Tibial nerve (tissue), 4 donors: Measurements from ENCODE around the gene PNPLA6.

Experiments used
- EP300 ChIP-seq, 2 donors: sonication (generic); formaldehyde crosslinking; IDR thresholded peaks; one replicate each; pipeline ENCODE4 v1.6.1; 2017; ENCODE audit warnings: antibody characterized with exemption in 2 of 2, mild to moderate bottlenecking in 1 of 2
- TF ChIP-seq, protein P1 (sequence below), 5 experiments: fragments of 200-600 bp in 3 of 5; fragments of 450-650 bp in 2 of 5; sonication (generic) in 3 of 5; IDR thresholded peaks; one replicate each; pipeline ENCODE4 v1.5.1; 2016 to 2019; ENCODE audit warnings: antibody characterized with exemption in 5 of 5, mild to moderate bottlenecking in 3 of 5, moderate library complexity in 2 of 5

- TF ChIP-seq EP300 (IDR thresholded peaks at IDR 0.05): no peak
- TF ChIP-seq, protein P1, sequence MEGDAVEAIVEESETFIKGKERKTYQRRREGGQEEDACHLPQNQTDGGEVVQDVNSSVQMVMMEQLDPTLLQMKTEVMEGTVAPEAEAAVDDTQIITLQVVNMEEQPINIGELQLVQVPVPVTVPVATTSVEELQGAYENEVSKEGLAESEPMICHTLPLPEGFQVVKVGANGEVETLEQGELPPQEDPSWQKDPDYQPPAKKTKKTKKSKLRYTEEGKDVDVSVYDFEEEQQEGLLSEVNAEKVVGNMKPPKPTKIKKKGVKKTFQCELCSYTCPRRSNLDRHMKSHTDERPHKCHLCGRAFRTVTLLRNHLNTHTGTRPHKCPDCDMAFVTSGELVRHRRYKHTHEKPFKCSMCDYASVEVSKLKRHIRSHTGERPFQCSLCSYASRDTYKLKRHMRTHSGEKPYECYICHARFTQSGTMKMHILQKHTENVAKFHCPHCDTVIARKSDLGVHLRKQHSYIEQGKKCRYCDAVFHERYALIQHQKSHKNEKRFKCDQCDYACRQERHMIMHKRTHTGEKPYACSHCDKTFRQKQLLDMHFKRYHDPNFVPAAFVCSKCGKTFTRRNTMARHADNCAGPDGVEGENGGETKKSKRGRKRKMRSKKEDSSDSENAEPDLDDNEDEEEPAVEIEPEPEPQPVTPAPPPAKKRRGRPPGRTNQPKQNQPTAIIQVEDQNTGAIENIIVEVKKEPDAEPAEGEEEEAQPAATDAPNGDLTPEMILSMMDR (IDR thresholded peaks at IDR 0.05): no peak
These were observed 9.8 kb downstream of the PNPLA6 start for GRCh38 chr19:7545300-7545699.
